Keratinocyte (primary cell): Measurements from ENCODE around the gene BBOX1. TPM values are rescaled to one million over a fixed set of nuclear protein-coding genes. Genes with fewer than 3 reads are reported as not detected.

ENCODE experiments used
- DNase-seq: peaks from one replicate; pipeline ENCODE4 v3.0.0-alpha.2; 2011; ENCODE audit warnings: low read depth, missing footprints, low spot score
- FAIRE-seq: peaks from 2 replicates; lab custom pipeline; 2011; peaks lifted over from hg19 to GRCh38; lab: Jason Lieb, UNC
- H2AFZ ChIP-seq: 2 replicates; pipeline ENCODE4 v1.6.0; 2012; ENCODE audit warnings: low read length, control low read depth, inconsistent platforms; ENCODE audit not compliant: control insufficient read depth
- H3K27ac ChIP-seq: 2 replicates; pipeline ENCODE4 v1.5.1; 2011; ENCODE audit warnings: low read length; ENCODE audit not compliant: control insufficient read depth, insufficient read depth
- H3K27me3 ChIP-seq: 3 replicates; pipeline ENCODE4 v1.6.0; 2011; ENCODE audit warnings: low read length; ENCODE audit not compliant: control insufficient read depth, insufficient read depth; ENCODE audit errors: extremely low read depth
- H3K36me3 ChIP-seq, 2 experiments: 2 replicates in 1 of 2; 3 replicates in 1 of 2; pipeline ENCODE4 v1.5.1; 2011; ENCODE audit warnings: low read length in 2 of 2, mild to moderate bottlenecking in 1 of 2; ENCODE audit not compliant: control insufficient read depth in 2 of 2, insufficient read depth in 2 of 2; ENCODE audit errors: extremely low read depth in 1 of 2
- H3K4me1 ChIP-seq: 3 replicates; pipeline ENCODE4 v1.5.1; 2011; ENCODE audit warnings: low read length; ENCODE audit not compliant: control insufficient read depth, insufficient read depth; ENCODE audit errors: extremely low read depth
- H3K4me2 ChIP-seq: 3 replicates; pipeline ENCODE4 v1.6.0; 2011; ENCODE audit warnings: low read depth, low read length; ENCODE audit not compliant: control insufficient read depth, insufficient read depth; ENCODE audit errors: extremely low read depth
- H3K4me3 ChIP-seq, 3 experiments: fragments of 200-600 bp in 1 of 3; sonication (generic) in 1 of 3; 2 replicates in 2 of 3; 3 replicates in 1 of 3; pipeline ENCODE4 v1.5.1; 2011 to 2016; ENCODE audit warnings: low read length in 3 of 3, mild to moderate bottlenecking in 3 of 3, control low read depth in 2 of 3, inconsistent platforms in 1 of 3, low read depth in 1 of 3, mixed read lengths in 1 of 3, mixed run types in 1 of 3, moderate library complexity in 1 of 3; ENCODE audit not compliant: control insufficient read depth in 2 of 3, insufficient read depth in 2 of 3; ENCODE audit errors: extremely low read depth in 1 of 3
- H3K79me2 ChIP-seq: 2 replicates; pipeline ENCODE4 v1.6.0; 2012; ENCODE audit warnings: low read length; ENCODE audit not compliant: control insufficient read depth, insufficient read depth
- H3K9ac ChIP-seq: 3 replicates; pipeline ENCODE4 v1.6.0; 2011; ENCODE audit warnings: low read length; ENCODE audit not compliant: control insufficient read depth, insufficient read depth; ENCODE audit errors: extremely low read depth
- H3K9me1 ChIP-seq: 3 replicates; pipeline ENCODE4 v1.6.0; 2011; ENCODE audit warnings: low read length; ENCODE audit not compliant: control insufficient read depth, insufficient read depth; ENCODE audit errors: extremely low read depth
- H3K9me3 ChIP-seq: 2 replicates; pipeline ENCODE4 v1.5.1; 2012; ENCODE audit warnings: low read depth, low read length; ENCODE audit not compliant: control insufficient read depth
- H4K20me1 ChIP-seq: 3 replicates; pipeline ENCODE4 v1.6.0; 2011; ENCODE audit warnings: low read length; ENCODE audit not compliant: control insufficient read depth, insufficient read depth; ENCODE audit errors: extremely low read depth
- EZH2 ChIP-seq: IDR thresholded peaks from one replicate; pipeline ENCODE4 v1.6.1; 2012; ENCODE audit warnings: inconsistent platforms, mild to moderate bottlenecking, low read length, moderate library complexity
- dilution Hi-C: fragments of 300-500 bp; cut with MboI; formaldehyde crosslinking; loops from one replicate; pipeline ENCODE4 v1.7.0; 2020; ENCODE audit warnings: low sequenced_read_pairs; ENCODE audit not compliant: extremely low pct_ligation_motif_present
- polyA plus RNA-seq, 5 experiments: library from polyadenylated mRNA; depleted of rRNA in 3 of 5; stranded (reverse) in 3 of 5; stranded (forward) in 1 of 5; unstranded in 1 of 5; fragments of >200 nt; gene quantifications; 1 replicate in 1 of 5; 2 replicates in 3 of 5; 3 replicates in 1 of 5; pipeline versions ENCODE4 v1.2.1 to v1.2.3, GENCODE V29; 2011 to 2012; ENCODE audit warnings: missing spikeins in 2 of 5, low read depth in 1 of 5, low replicate concordance in 1 of 5
- TF ChIP-seq, protein P1 (sequence below), 3 experiments: IDR thresholded peaks in 1 of 3; conservative IDR thresholded peaks in 1 of 3; optimal IDR thresholded peaks in 1 of 3; 2 replicates in 2 of 3; 3 replicates in 1 of 3; pipeline versions ENCODE3 to v1.5.1; 2011; ENCODE audit warnings: low read length in 3 of 3, mild to moderate bottlenecking in 3 of 3, moderate library complexity in 2 of 3, control low read depth in 1 of 3, inconsistent platforms in 1 of 3; ENCODE audit not compliant: insufficient read depth in 2 of 3; ENCODE audit errors: extremely low read depth in 1 of 3

The BBOX1 gene
- polyA plus RNA-seq, 1 donor (not counting 4 experiments of a cell fraction or from before 2014, with no cell fraction given) = 2.4 TPM

DNA sequence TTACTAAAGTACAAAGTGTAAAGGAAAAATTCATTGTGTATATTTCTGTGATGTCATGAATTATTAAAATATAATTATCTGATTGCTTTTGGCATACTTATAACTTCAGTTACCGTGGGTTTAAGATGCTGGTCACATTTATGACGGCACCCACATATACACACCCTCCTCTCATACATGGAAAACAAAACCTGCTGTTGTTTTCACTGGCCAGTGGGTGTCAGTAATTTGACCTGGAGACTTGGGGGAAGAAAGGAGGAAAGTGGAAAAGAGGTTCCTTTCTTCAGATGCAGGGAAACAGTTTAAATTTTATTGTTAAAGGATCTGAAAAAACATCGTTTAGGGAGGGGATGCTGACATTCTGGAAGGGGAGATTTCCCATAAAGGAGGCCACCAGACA lies 742 bp upstream of the BBOX1 start:
- Histone ChIP-seq H3K4me3 (peak overlapping the region in 1 of 3 experiments; percentile 24), H3K27me3 (no peaks in the 10 kb centered on the region), H3K9ac (no peak overlapping the region), H3K27ac (peak overlapping the region; percentile 51), H3K79me2 (no peaks in the 10 kb centered on the region), H3K36me3 (no peaks in the 10 kb centered on the region), H3K9me3 (no peaks in the 10 kb centered on the region), H4K20me1 (no peaks in the 10 kb centered on the region), H3K9me1 (no peaks in the 10 kb centered on the region), H3K4me1 (peaks cover 17% of the 10 kb centered on the region), H2AFZ (peak overlapping the region; percentile 73), H3K4me2 (peak overlapping the region; percentile 55)
- no peak for TF ChIP-seq EZH2
- TF ChIP-seq, protein P1, sequence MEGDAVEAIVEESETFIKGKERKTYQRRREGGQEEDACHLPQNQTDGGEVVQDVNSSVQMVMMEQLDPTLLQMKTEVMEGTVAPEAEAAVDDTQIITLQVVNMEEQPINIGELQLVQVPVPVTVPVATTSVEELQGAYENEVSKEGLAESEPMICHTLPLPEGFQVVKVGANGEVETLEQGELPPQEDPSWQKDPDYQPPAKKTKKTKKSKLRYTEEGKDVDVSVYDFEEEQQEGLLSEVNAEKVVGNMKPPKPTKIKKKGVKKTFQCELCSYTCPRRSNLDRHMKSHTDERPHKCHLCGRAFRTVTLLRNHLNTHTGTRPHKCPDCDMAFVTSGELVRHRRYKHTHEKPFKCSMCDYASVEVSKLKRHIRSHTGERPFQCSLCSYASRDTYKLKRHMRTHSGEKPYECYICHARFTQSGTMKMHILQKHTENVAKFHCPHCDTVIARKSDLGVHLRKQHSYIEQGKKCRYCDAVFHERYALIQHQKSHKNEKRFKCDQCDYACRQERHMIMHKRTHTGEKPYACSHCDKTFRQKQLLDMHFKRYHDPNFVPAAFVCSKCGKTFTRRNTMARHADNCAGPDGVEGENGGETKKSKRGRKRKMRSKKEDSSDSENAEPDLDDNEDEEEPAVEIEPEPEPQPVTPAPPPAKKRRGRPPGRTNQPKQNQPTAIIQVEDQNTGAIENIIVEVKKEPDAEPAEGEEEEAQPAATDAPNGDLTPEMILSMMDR (optimal IDR thresholded peaks at IDR 0.05 in 1 of 3, IDR thresholded peaks at IDR 0.05 in 1 of 3, conservative IDR thresholded peaks at IDR 0.05 in 1 of 3; ENCODE audit: extremely low read depth in 1 of 3, insufficient read depth in 2 of 3, low read length in 3 of 3) = peak; percentile 14 to 41 (median 27)
- DNase-seq (no peak), FAIRE-seq (no peak)
- dilution Hi-C loops = no loop called here

DNA sequence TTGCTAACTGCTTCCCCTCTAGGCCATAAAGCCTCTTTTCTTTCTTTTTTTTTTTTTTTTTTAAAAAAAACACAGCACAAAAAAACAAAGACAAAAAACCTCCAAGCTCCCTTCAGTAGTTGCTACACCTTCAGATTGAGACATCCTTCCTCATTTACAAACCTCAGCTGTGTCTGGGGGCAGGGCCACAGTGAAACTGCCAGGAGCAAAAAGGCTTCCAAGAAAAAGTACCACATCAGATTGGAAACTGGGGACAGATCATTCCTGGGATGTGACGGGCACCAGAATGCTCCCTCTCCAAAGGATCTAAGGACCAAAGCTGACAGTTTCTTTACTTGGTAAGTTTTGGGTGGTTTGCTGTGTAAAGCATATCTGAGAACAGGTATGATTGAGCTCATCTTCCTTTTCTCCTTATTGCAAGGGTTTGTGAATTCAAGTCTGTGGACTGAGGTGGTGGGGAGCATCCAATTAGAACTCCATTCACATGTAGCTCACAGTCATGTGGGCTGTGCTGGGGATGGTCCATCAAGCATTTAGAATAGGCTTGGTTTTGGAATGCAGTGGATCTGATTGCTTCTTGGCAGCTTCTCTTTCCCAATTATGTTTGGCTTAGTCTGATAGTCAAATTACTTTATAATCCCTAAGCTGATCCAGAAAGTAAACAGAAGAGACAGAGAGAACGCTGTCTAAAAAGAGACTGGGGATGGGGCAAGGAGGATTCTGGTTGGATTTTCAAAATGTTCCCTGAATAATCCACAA lies 705 bp downstream of the BBOX1 start:
- dilution Hi-C loops = no loop called here
- DNase-seq = no peak
- Histone ChIP-seq H3K4me2 (no peak overlapping the region), H3K4me3 (no peak overlapping the region), H4K20me1 (no peaks in the 10 kb centered on the region), H3K79me2 (no peaks in the 10 kb centered on the region), H3K9me1 (no peaks in the 10 kb centered on the region), H3K27ac (no peak overlapping the region), H3K9ac (no peak overlapping the region), H3K27me3 (no peaks in the 10 kb centered on the region), H2AFZ (no peak overlapping the region), H3K4me1 (peaks cover 17% of the 10 kb centered on the region), H3K36me3 (no peaks in the 10 kb centered on the region), H3K9me3 (no peaks in the 10 kb centered on the region)
- FAIRE-seq = peak; percentile 48
- TF ChIP-seq, protein P1 (optimal IDR thresholded peaks at IDR 0.05 in 1 of 3, IDR thresholded peaks at IDR 0.05 in 1 of 3, conservative IDR thresholded peaks at IDR 0.05 in 1 of 3; ENCODE audit: extremely low read depth in 1 of 3, insufficient read depth in 2 of 3, low read length in 3 of 3) = no peak
